Cardiac muscle cell (in vitro differentiated cells and primary cell): ENCODE results near the gene TFAP2E. TPM values are rescaled to one million over a fixed set of nuclear protein-coding genes. Genes with fewer than 3 reads are reported as not detected.

Experiments
- DNase-seq, 2 donors: peaks; one replicate each; pipeline versions ENCODE4 v3.0.0 to v3.0.0-alpha.2; 2010 to 2017; ENCODE audit warnings: low read depth in 1 of 2, low spot score in 1 of 2
- H3K27ac ChIP-seq: fragments of 200-600 bp; sonication (generic); 2 replicates; pipeline ENCODE4 v1.5.1; 2016
- H3K27me3 ChIP-seq: fragments of 200-600 bp; sonication (generic); 2 replicates; pipeline ENCODE4 v1.6.0; 2016; ENCODE audit warnings: control low read depth
- H3K36me3 ChIP-seq: fragments of 200-600 bp; sonication (generic); 2 replicates; pipeline ENCODE4 v1.5.1; 2016; ENCODE audit warnings: control low read depth
- H3K4me1 ChIP-seq: fragments of 200-600 bp; sonication (generic); 2 replicates; pipeline ENCODE4 v1.8.1; 2017; ENCODE audit warnings: low read depth, mild to moderate bottlenecking, mixed run types
- H3K4me3 ChIP-seq: fragments of 200-600 bp; sonication (generic); 2 replicates; pipeline ENCODE4 v1.5.1; 2016; ENCODE audit warnings: mild to moderate bottlenecking
- H3K9me3 ChIP-seq: fragments of 200-600 bp; sonication (generic); 2 replicates; pipeline ENCODE4 v1.5.1; 2017; ENCODE audit warnings: low read depth, mild to moderate bottlenecking, control low read depth
- CTCF ChIP-seq: IDR thresholded peaks from 2 replicates; pipeline ENCODE4 v1.5.1; 2012; ENCODE audit warnings: low read depth, mild to moderate bottlenecking, low read length
- polyA plus RNA-seq: library from polyadenylated mRNA; unstranded; fragments of >200 nt; fragmentation: Nextera tagmentation; extraction: Ambion mirVana; gene quantifications from 2 replicates; pipeline ENCODE4 v1.2.1, GENCODE V29; 2016
- total RNA-seq: library from RNA; depleted of rRNA; stranded (reverse); fragments of >200 nt; gene quantifications from 2 replicates; pipeline ENCODE4 v1.2.3, GENCODE V29; 2016

Gene TFAP2E
- total and polyA plus RNA-seq, 2 experiments from 2014 or later, result 0.69 TPM; not detected in 1

GRCh38 chr1:35561297-35561971, 11.7 kb upstream of the TFAP2E start:
- TF ChIP-seq CTCF, result no peak

GRCh38 chr1:35561972-35562680, 11.0 kb upstream of the TFAP2E start:
- no peak overlapping the region for H3K4me3 ChIP-seq

More at GRCh38 chr1:35561297-35561971, 11.7 kb upstream of the TFAP2E start:
- H3K4me3 ChIP-seq, result no peak overlapping the region
- no peak overlapping the region for H3K27ac ChIP-seq
- DNase-seq, result no peak
- H3K9me3 ChIP-seq, result no peaks in the 10 kb centered on the region
- H3K4me1 ChIP-seq, result peaks cover under 1% of the 10 kb centered on the region
- H3K36me3 ChIP-seq, result no peaks in the 10 kb centered on the region
- H3K27me3 ChIP-seq, result no peaks in the 10 kb centered on the region

GRCh38 chr1:35563166-35563565, 9.9 kb upstream of the TFAP2E start:
- Histone ChIP-seq H3K4me3 (no peak overlapping the region), H3K9me3 (no peaks in the 10 kb centered on the region), H3K27ac (no peak overlapping the region), H3K4me1 (no peaks in the 10 kb centered on the region), H3K36me3 (no peaks in the 10 kb centered on the region), H3K27me3 (peaks cover 3% of the 10 kb centered on the region)
- no peak for TF ChIP-seq CTCF
- DNase-seq, result no peak

More at GRCh38 chr1:35561972-35562680, 11.0 kb upstream of the TFAP2E start:
- Histone ChIP-seq H3K27ac (no peak overlapping the region), H3K27me3 (no peaks in the 10 kb centered on the region), H3K4me1 (no peaks in the 10 kb centered on the region), H3K9me3 (no peaks in the 10 kb centered on the region), H3K36me3 (no peaks in the 10 kb centered on the region)
- no peak for TF ChIP-seq CTCF
- no peak for DNase-seq

GRCh38 chr1:35564037-35564883, 8.9 kb upstream of the TFAP2E start:
- no peaks in the 10 kb centered on the region for H3K36me3 ChIP-seq
- DNase-seq, result peak; percentile 85 to 86

More at GRCh38 chr1:35564037-35564883, 8.9 kb upstream of the TFAP2E start:
- H3K27ac ChIP-seq, result no peak overlapping the region
- H3K4me1 ChIP-seq, result no peaks in the 10 kb centered on the region
- TF ChIP-seq CTCF, result peak; percentile 78
- H3K27me3 ChIP-seq, result peaks cover 5% of the 10 kb centered on the region
- no peak overlapping the region for H3K4me3 ChIP-seq
- H3K9me3 ChIP-seq, result no peaks in the 10 kb centered on the region
